CD4-positive, alpha-beta memory T cell (primary cell): ENCODE measurements around the gene SLC38A9. TPM values are rescaled to one million over a fixed set of nuclear protein-coding genes. Genes with fewer than 3 reads are reported as not detected.
A peak's percentile ranks its signal among the peaks of the same experiment; 100 is the strongest.

Experiments
- CTCF ChIA-PET: fragments of 350-600 bp; sonication (Branson Sonifier 250); formaldehyde crosslinking; loops from one replicate; lab custom pipeline; 2021; ENCODE audit warnings: inconsistent platforms; ENCODE audit not compliant: partially characterized antibody; lab: Charles Lee
- POLR2A ChIA-PET: fragments of 350-600 bp; sonication (Branson Sonifier 250); formaldehyde crosslinking; loops from one replicate; lab custom pipeline; 2021; ENCODE audit not compliant: partially characterized antibody; lab: Charles Lee
- DNase-seq, 5 donors: peaks; one replicate each; pipeline versions ENCODE4 v3.0.0 to v3.0.0-alpha.2; 2020 to 2022; ENCODE audit warnings: mixed read lengths in 1 of 5
- H3K27ac ChIP-seq: one replicate; pipeline ENCODE4 v1.7.0; 2013; ENCODE audit warnings: low read depth, low read length
- H3K27me3 ChIP-seq: 2 replicates; pipeline ENCODE4 v1.7.0; 2013; ENCODE audit warnings: mild to moderate bottlenecking, low read length, moderate library complexity; ENCODE audit not compliant: insufficient read depth
- H3K36me3 ChIP-seq: 2 replicates; pipeline ENCODE4 v1.7.0; 2013; ENCODE audit warnings: mild to moderate bottlenecking, low read length, moderate library complexity; ENCODE audit not compliant: insufficient read depth
- H3K4me1 ChIP-seq: 2 replicates; pipeline ENCODE4 v1.7.0; 2013; ENCODE audit warnings: mild to moderate bottlenecking, low read length, moderate library complexity; ENCODE audit not compliant: insufficient read depth
- H3K4me3 ChIP-seq, 2 donors: one replicate each; pipeline ENCODE4 v1.7.0; 2013; ENCODE audit warnings: low read length in 2 of 2, mild to moderate bottlenecking in 1 of 2
- H3K9me3 ChIP-seq, 2 donors: one replicate each; pipeline ENCODE4 v1.7.0; 2013; ENCODE audit warnings: low read length in 2 of 2, control low read depth in 1 of 2; ENCODE audit not compliant: control insufficient read depth in 1 of 2
- H3K27ac Mint-ChIP-seq, 7 donors: one replicate each; pipeline ENCODE4 v1.8.0; 2020 to 2021; ENCODE audit warnings: mixed read lengths in 7 of 7, mild to moderate bottlenecking in 6 of 7, inconsistent platforms in 3 of 7, moderate library complexity in 3 of 7
- H3K27me3 Mint-ChIP-seq, 2 donors: one replicate each; pipeline ENCODE4 v1.8.0; 2020 to 2021; ENCODE audit warnings: mixed read lengths in 2 of 2
- H3K36me3 Mint-ChIP-seq, 2 donors: one replicate each; pipeline ENCODE4 v1.8.0; 2020 to 2021; ENCODE audit warnings: mixed read lengths in 2 of 2, inconsistent platforms in 1 of 2, mild to moderate bottlenecking in 1 of 2
- H3K4me1 Mint-ChIP-seq, 4 donors: one replicate each; pipeline ENCODE4 v1.8.0; 2020 to 2021; ENCODE audit warnings: mixed read lengths in 4 of 4, mild to moderate bottlenecking in 1 of 4
- H3K4me3 Mint-ChIP-seq, 8 donors: one replicate each; pipeline ENCODE4 v1.8.0; 2020 to 2021; ENCODE audit warnings: mixed read lengths in 8 of 8, mild to moderate bottlenecking in 7 of 8, moderate library complexity in 6 of 8, inconsistent platforms in 3 of 8
- H3K9me3 Mint-ChIP-seq, 8 donors: one replicate each; pipeline ENCODE4 v1.8.0; 2020 to 2021; ENCODE audit warnings: mixed read lengths in 8 of 8, mild to moderate bottlenecking in 5 of 8, inconsistent platforms in 3 of 8, moderate library complexity in 1 of 8
- intact Hi-C: fragments of 100-400 bp; cut with micrococcal nuclease; formaldehyde crosslinking; loops from one replicate; pipeline ENCODE4 v1.15.1; 2023
- polyA plus RNA-seq, 2 donors: library from polyadenylated mRNA; unstranded; fragments of 300-500 nt; fragmentation: Illumina TruSeq; gene quantifications; one replicate each; pipeline ENCODE4 v1.2.3, GENCODE V29; 2021
- total RNA-seq, 2 experiments: library from RNA; stranded (reverse); gene quantifications; one replicate each; pipeline ENCODE4 v1.2.3, GENCODE V29; 2021

Gene SLC38A9
- total and polyA plus RNA-seq, 4 experiments from 2014 or later: 7.0 to 28.2 (median 22.0) TPM

DNA sequence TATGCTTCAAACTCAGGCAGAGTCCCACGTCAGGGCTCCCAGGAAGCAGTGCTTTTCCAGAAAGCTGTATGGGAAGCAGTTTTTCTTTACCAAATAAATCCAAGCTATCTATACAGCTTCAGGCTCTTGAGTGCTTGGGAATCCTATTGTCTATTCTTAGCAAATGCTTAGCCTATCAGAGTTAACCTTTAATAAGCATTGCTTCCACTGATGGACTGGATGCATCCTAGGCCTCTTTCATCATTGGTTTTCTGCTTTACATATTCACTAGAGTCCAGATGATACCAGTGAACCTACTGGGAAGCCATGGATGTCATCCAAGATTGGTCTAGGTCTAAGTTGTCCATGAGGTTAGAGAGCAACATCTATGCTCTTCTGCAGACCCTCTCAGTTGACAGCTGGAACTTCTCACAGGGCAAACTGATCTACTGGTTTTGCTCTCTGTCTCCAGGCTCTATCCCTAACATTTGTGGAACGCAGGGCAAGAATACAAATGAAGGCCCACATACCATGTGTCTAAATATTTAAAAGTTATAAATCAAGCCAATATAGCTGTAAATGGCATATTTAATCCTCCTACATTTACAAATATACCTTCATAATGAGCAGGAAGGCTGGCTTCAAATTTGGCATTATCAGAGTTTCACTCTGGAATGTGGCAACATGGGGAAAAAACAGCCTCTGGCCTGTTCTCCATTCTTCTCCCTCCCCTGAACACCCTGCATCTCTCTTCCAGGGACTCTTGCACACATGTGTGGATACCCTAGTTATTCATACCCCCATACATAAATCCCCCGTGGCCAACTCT is 127.5 kb downstream of the SLC38A9 start:
- Mint-ChIP-seq H3K27ac (peak overlapping the region in 1 of 7 donors; percentile 3), H3K27me3 (no peaks in the 10 kb centered on the region)
- CTCF ChIA-PET: no interaction called here

GRCh38 chr5:55583578-55583977 is 128.5 kb downstream of the SLC38A9 start:
- Mint-ChIP-seq H3K9me3 (no peaks in the 10 kb centered on the region), H3K27me3 (peaks cover 0 to 2% of the 10 kb centered on the region in 2 donors), H3K4me1 (peaks cover 5 to 9% (median 7%) of the 10 kb centered on the region in 4 donors), H3K4me3 (no peak overlapping the region), H3K36me3 (no peaks in the 10 kb centered on the region), H3K27ac (no peak overlapping the region)
- intact Hi-C loops: no loop called here
- DNase-seq: no peak
- Histone ChIP-seq H3K36me3 (no peaks in the 10 kb centered on the region), H3K4me3 (no peak overlapping the region), H3K9me3 (no peaks in the 10 kb centered on the region), H3K27me3 (no peaks in the 10 kb centered on the region), H3K4me1 (no peaks in the 10 kb centered on the region), H3K27ac (no peak overlapping the region)
- ChIA-PET CTCF (interaction anchor here (0.7 kb wide), 1 partner anchor 1298 kb away, joined by 3 read pairs; no protein-coding TSS in a partner anchor), POLR2A (no interaction called here)

More for the DNA sequence above, 127.5 kb downstream of the SLC38A9 start:
- intact Hi-C loops: no loop called here
- Mint-ChIP-seq H3K9me3 (no peaks in the 10 kb centered on the region), H3K4me1 (peaks cover 5 to 9% (median 7%) of the 10 kb centered on the region in 4 donors), H3K36me3 (no peaks in the 10 kb centered on the region), H3K4me3 (no peak overlapping the region)
- Histone ChIP-seq H3K9me3 (no peaks in the 10 kb centered on the region), H3K4me1 (no peaks in the 10 kb centered on the region), H3K4me3 (no peak overlapping the region), H3K27ac (no peak overlapping the region), H3K27me3 (no peaks in the 10 kb centered on the region), H3K36me3 (no peaks in the 10 kb centered on the region)
- POLR2A ChIA-PET: no interaction called here
- no peak for DNase-seq

GRCh38 chr5:55582256-55582655 is 129.9 kb downstream of the SLC38A9 start:
- H3K27ac Mint-ChIP-seq: peak overlapping the region in 3 of 7 donors; percentile 37 to 66 (median 59)
- DNase-seq: peak in 3 of 5 donors; percentile 9 to 16 (median 12)
- H3K4me3 Mint-ChIP-seq: peak overlapping the region in 2 of 8 donors; percentile 52 to 65
- H3K27ac ChIP-seq: no peak overlapping the region
- intact Hi-C loops: no loop called here
- H3K36me3 ChIP-seq: no peaks in the 10 kb centered on the region
- no peaks in the 10 kb centered on the region for H3K4me1 ChIP-seq
- H3K9me3 ChIP-seq: no peaks in the 10 kb centered on the region
- peaks cover 0 to 2% of the 10 kb centered on the region in 2 donors for H3K27me3 Mint-ChIP-seq
- CTCF ChIA-PET: interaction anchor here (0.6 kb wide), 1 partner anchor 34 kb away, joined by 3 read pairs; no protein-coding TSS in a partner anchor
- POLR2A ChIA-PET: no interaction called here
- H3K4me3 ChIP-seq: no peak overlapping the region
- no peaks in the 10 kb centered on the region for H3K27me3 ChIP-seq
- no peaks in the 10 kb centered on the region for H3K9me3 Mint-ChIP-seq
- peaks cover 5 to 11% (median 7%) of the 10 kb centered on the region in 4 donors for H3K4me1 Mint-ChIP-seq
- H3K36me3 Mint-ChIP-seq: no peaks in the 10 kb centered on the region

DNA sequence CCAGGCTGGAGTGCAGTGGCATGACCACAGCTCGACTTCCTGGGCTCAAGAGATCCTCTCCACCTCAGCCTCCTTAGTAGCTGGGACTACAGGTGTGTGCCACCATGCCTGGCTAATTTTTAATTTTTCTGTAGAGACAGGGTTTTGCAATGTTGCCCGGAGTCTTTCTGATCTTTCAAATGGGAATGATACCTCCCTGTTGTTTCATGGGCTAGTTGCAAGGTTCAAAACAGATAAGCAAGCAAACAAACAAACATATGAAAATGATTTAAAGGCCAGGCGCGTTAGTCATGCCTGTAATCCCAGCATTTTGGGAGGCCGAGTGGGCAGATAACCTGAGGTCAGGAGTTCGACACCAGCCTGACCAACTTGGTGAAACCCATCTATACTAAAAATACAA is 132.1 kb downstream of the SLC38A9 start:
- ChIA-PET CTCF (no interaction called here), POLR2A (no interaction called here)
- H3K27me3 Mint-ChIP-seq: peaks cover 0 to 2% of the 10 kb centered on the region in 2 donors
- Histone ChIP-seq H3K27ac (no peak overlapping the region), H3K4me3 (no peak overlapping the region), H3K27me3 (no peaks in the 10 kb centered on the region), H3K9me3 (no peaks in the 10 kb centered on the region), H3K36me3 (no peaks in the 10 kb centered on the region), H3K4me1 (no peaks in the 10 kb centered on the region)
- intact Hi-C loops: no loop called here
- H3K4me3 Mint-ChIP-seq: no peak overlapping the region
- H3K27ac Mint-ChIP-seq: no peak overlapping the region
- no peak for DNase-seq
- peaks cover 5 to 13% (median 7%) of the 10 kb centered on the region in 4 donors for H3K4me1 Mint-ChIP-seq
- no peaks in the 10 kb centered on the region for H3K9me3 Mint-ChIP-seq
- no peaks in the 10 kb centered on the region for H3K36me3 Mint-ChIP-seq

GRCh38 chr5:55578771-55579170 is 133.4 kb downstream of the SLC38A9 start:
- H3K4me3 Mint-ChIP-seq: no peak overlapping the region
- DNase-seq: no peak
- H3K9me3 Mint-ChIP-seq: no peaks in the 10 kb centered on the region
- Histone ChIP-seq H3K27me3 (no peaks in the 10 kb centered on the region), H3K9me3 (no peaks in the 10 kb centered on the region), H3K27ac (no peak overlapping the region), H3K4me1 (no peaks in the 10 kb centered on the region), H3K4me3 (no peak overlapping the region), H3K36me3 (no peaks in the 10 kb centered on the region)
- intact Hi-C loops: no loop called here
- H3K27me3 Mint-ChIP-seq: peaks cover 0 to 4% of the 10 kb centered on the region in 2 donors
- no peaks in the 10 kb centered on the region for H3K36me3 Mint-ChIP-seq
- no peak overlapping the region for H3K27ac Mint-ChIP-seq
- POLR2A ChIA-PET: no interaction called here
- peaks cover 5 to 13% (median 7%) of the 10 kb centered on the region in 4 donors for H3K4me1 Mint-ChIP-seq
- CTCF ChIA-PET: no interaction called here

- CTCF ChIA-PET: no interaction called here
- H3K9me3 ChIP-seq: no peaks in the 10 kb centered on the region
- H3K27ac ChIP-seq: no peak overlapping the region
- Mint-ChIP-seq H3K4me3 (no peak overlapping the region), H3K27ac (no peak overlapping the region), H3K27me3 (peaks cover 1 to 4% of the 10 kb centered on the region in 2 donors), H3K4me1 (peaks cover 4 to 10% (median 6%) of the 10 kb centered on the region in 4 donors), H3K9me3 (no peaks in the 10 kb centered on the region), H3K36me3 (no peaks in the 10 kb centered on the region)
- no peaks in the 10 kb centered on the region for H3K36me3 ChIP-seq
- H3K27me3 ChIP-seq: no peaks in the 10 kb centered on the region
- intact Hi-C loops: no loop called here
- DNase-seq: no peak
- no peak overlapping the region for H3K4me3 ChIP-seq
- POLR2A ChIA-PET: no interaction called here
- H3K4me1 ChIP-seq: no peaks in the 10 kb centered on the region
Observed at GRCh38 chr5:55577353-55578060, 134.6 kb downstream of the SLC38A9 start.

DNA sequence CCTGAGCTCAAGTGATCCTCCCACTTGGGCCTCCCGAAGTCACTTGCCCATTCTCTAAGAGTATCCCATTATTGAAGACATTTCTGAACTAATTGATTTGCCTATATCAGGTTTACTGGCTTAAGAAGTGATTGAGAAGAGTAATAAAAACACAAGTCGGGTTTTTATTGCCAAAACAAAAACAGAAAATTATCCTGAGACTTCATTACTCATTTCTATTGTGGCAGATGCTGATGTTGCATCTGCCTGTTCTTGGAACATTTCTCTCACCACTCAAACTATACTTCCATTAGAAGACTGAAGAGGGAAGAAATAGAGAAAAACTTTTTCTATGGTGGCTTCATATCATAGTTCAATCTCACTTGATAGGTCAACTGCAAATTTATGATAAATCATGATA is 135.5 kb downstream of the SLC38A9 start:
- Histone ChIP-seq H3K36me3 (no peaks in the 10 kb centered on the region), H3K9me3 (no peaks in the 10 kb centered on the region), H3K27me3 (no peaks in the 10 kb centered on the region), H3K4me3 (no peak overlapping the region), H3K4me1 (no peaks in the 10 kb centered on the region), H3K27ac (no peak overlapping the region)
- no peak for DNase-seq
- peak overlapping the region in 1 of 8 donors; percentile 39 for H3K4me3 Mint-ChIP-seq
- H3K36me3 Mint-ChIP-seq: no peaks in the 10 kb centered on the region
- CTCF ChIA-PET: no interaction called here
- H3K9me3 Mint-ChIP-seq: no peaks in the 10 kb centered on the region
- H3K4me1 Mint-ChIP-seq: peaks cover 0 to 5% (median under 1%) of the 10 kb centered on the region in 4 donors
- H3K27me3 Mint-ChIP-seq: peaks cover 1 to 4% of the 10 kb centered on the region in 2 donors
- intact Hi-C loops: no loop called here
- POLR2A ChIA-PET: no interaction called here
- no peak overlapping the region for H3K27ac Mint-ChIP-seq
